NCI-H446 (cell line): ENCODE data around the gene NISCH.

Source experiments
- DNase-seq, 2 experiments: peaks; one replicate each; lab custom pipeline; 2025; lab: John Stamatoyannopoulos, UW

Gene NISCH

DNA sequence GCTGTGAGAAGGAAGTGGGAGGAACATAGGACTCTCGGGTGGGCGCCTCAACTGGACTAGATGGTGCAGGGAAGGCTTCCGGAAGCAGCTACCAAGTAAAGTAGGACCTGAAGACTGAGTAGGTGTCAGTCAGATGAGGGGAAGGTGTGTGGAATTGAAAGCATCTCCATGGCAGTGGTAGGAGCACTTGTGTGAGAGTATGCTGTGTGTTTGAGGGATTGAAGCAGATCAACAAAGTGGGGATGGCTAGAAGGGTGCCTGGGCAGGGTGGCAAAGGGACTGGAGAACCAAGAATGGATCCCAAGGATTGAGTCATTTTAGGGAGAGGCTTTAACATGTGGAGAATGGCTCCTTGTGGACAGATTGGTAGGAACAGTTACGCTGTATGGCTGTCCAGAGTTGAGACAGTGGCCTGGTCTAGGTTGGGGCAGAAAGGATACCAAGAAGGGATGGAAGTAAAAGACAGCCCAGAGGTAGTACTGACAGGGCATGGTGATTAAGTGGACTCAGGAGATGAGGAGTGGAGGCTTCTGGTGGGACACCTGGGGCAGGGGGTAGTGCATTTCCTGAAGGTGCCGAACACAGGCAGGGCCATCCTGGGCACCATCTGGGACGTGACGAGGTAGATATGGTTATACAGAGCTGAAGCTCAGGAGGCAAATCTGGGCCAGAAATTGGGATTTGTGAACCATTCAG, 82.5 kb downstream of the NISCH start:
- DNase-seq, result no peak

DNA sequence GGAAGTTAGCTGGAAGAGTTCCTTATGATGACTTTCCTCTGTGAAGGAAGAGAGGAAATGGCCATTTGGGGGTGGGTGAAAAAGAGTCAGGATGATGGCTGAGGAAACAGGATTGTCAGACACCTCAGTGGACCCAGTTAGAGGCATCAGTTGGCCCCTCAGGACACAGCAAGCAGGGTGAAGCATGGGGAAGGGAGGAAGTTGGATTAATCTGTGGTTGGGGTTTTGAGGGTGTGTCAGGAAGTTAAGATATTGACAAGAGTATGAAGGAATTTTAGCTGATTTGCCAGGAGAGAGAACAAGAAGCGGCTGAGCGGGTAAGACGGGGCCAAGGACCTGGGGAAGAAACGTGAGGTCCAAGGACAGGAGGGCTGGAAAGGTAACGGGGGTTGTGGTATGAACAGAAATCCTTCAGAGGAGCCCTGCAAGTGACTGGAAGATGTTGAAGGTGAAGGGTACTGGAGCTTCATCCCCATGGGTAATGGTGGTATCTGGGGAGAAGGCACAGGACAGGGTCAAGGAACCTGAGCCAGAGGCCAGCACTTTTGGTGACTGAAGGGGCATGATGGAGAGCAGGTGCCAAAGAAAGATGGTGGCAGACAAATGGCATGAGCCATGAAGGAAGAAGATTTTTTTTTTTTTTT, 83.7 kb downstream of the NISCH start:
- no peak for DNase-seq

DNA sequence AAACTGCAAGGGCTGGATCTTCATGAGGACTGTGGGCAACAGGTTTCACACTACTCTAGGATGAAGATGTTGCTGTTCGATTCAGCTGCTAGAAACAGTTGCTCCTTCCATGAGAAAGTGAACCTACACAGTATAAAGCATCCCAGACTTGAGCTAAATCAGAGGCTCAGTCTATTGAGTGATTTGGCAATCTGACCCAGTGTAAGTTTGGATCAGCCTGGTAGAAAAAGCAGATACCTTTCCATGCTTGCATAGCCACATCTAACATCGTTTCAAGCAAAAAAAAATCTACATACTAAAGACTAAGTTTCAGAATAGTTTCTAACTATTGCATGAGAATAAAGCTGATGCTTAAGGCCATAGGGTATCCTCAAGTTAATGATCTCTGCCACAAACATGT, 85.6 kb downstream of the NISCH start:
- no peak for DNase-seq
